Measurements from ENCODE around the gene JAKMIP1. TPM values are rescaled to one million over a fixed set of nuclear protein-coding genes. Genes with fewer than 3 reads are reported as not detected.
"Not testable (repeated sequence)": the region's sequence is repeated elsewhere in the genome, so short reads cannot be mapped to it uniquely, and the experiment has no call there.

Gene JAKMIP1
- total RNA-seq, 1 donor from 2014 or later, result 0.89 TPM

DNA sequence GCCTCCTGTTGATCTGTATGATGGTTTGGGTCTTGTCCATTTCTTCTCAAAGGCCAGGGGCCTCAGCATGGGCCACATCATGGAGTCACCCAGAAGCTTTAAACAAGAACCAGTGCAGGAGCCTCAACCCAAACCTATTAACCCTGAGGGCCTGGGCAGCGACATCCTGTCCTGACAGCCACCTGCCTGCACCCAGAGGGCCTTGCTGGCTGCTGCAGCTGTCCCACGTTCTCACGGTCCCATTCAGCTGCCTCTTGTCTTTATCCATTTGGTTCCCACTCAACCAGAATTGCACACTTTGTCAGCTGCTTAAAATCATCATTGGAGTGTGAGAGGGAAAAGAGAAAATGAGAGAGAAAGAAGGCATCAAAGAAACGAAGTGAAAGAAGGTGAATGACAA is 203.7 kb downstream of the JAKMIP1 start:
- Mint-ChIP-seq H3K4me1 (ENCODE audit: low read depth) (no peaks in the 10 kb centered on the region), H3K9me3 (ENCODE audit: low read depth) (no peaks in the 10 kb centered on the region), H3K27me3 (peaks cover 37% of the 10 kb centered on the region), H3K4me3 (ENCODE audit: low read depth) (no peak overlapping the region), H3K36me3 (ENCODE audit: insufficient read depth) (no peaks in the 10 kb centered on the region), H3K27ac (no peak overlapping the region)
- no peak for DNase-seq (ENCODE audit: low spot score, unreplicated experiment)
- TF ChIP-seq, protein P1, sequence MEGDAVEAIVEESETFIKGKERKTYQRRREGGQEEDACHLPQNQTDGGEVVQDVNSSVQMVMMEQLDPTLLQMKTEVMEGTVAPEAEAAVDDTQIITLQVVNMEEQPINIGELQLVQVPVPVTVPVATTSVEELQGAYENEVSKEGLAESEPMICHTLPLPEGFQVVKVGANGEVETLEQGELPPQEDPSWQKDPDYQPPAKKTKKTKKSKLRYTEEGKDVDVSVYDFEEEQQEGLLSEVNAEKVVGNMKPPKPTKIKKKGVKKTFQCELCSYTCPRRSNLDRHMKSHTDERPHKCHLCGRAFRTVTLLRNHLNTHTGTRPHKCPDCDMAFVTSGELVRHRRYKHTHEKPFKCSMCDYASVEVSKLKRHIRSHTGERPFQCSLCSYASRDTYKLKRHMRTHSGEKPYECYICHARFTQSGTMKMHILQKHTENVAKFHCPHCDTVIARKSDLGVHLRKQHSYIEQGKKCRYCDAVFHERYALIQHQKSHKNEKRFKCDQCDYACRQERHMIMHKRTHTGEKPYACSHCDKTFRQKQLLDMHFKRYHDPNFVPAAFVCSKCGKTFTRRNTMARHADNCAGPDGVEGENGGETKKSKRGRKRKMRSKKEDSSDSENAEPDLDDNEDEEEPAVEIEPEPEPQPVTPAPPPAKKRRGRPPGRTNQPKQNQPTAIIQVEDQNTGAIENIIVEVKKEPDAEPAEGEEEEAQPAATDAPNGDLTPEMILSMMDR (IDR thresholded peaks at IDR 0.05; ENCODE audit: unreplicated experiment), result no peak

DNA sequence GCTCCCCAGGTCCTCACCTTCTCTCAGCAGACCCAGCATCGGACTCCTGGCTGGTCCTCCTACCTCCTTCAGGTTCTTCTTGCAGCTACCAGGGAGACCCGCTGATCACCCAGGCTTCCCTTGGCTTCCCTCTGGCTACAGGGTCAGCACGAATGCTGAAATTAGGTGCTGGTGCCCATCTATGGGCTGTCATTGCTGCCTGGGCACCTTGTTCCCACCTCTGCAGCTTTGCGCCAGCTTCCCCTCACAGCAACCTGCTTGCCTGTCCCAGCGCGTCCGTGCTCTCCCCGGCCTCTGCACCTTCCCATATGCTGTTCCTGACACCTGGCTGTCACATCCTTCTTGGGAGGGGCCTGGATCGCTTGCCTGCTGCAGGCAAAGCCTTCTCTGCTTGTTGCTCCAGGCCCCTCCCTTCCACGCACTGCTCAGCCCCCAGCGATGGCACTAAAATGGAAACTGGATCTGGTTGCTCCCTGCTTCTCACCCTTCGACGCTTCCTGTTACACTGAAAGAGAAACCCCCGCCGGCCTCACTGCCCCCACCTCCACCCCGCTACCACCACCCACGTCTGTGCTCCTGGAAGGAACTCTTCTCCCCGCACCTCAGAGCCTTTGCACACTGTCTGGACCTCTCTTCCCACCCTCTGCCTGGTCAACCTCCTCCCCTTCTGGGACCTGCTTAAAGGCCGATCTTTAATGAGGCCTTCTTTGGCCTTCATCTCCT is 204.3 kb downstream of the JAKMIP1 start:
- Mint-ChIP-seq H3K9me3 (ENCODE audit: low read depth) (no peaks in the 10 kb centered on the region), H3K4me3 (ENCODE audit: low read depth) (no peak overlapping the region), H3K4me1 (ENCODE audit: low read depth) (no peaks in the 10 kb centered on the region), H3K36me3 (ENCODE audit: insufficient read depth) (no peaks in the 10 kb centered on the region), H3K27ac (no peak overlapping the region), H3K27me3 (peaks cover 38% of the 10 kb centered on the region)
- DNase-seq (ENCODE audit: low spot score, unreplicated experiment), result no peak
- TF ChIP-seq, protein P1 (IDR thresholded peaks at IDR 0.05; ENCODE audit: unreplicated experiment), result no peak

DNA sequence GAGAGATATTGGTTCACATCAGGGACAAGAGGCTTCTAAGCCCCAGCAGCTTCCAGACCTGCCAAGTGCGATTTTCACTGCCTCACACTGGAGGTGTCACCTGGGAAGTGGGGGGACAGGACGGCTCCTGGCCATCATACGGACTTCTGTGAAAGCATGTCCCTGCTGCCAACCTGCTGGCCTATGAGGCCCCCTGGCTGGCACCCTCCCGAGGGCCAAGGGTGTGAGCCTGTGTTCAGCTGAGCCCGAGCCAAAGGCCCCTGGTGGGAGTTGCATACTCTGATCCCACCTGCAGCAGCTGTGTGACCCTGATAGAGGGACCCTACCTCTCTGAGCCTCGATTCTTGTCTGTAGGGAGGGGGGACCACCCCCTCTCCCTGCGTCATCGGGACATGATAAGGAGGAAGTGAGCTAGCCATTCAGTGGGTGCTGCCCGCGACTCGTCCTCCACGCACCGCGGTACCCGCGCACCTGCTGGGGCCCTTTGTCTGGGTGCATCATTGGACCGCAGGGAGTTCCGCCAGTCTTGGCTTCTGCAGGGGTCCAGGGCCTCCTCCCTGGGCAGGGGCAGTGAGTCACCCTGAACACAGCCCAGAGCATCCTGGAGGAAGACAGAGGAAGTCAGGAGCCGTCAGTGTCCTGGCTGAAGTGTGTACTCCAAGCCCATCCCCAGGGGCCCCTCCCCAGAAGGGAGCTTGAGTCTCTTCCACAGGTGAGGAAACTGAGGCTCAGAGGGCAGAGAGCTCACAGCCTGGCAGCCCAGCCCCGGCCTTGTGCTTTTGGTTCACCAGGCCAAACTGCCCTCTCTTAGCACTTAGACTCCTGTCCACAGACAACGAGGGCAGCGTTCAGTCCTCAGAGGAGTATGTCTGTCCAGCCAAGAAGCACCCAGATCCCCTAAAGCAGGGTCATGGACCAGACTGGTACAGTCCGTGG is 206.2 kb downstream of the JAKMIP1 start:
- H3K27me3 Mint-ChIP-seq, result peaks cover 40% of the 10 kb centered on the region
- H3K36me3 Mint-ChIP-seq (ENCODE audit: insufficient read depth), result no peaks in the 10 kb centered on the region
- TF ChIP-seq, protein P1 (IDR thresholded peaks at IDR 0.05; ENCODE audit: unreplicated experiment), result no peak
- no peaks in the 10 kb centered on the region for H3K4me1 Mint-ChIP-seq (ENCODE audit: low read depth)
- no peak overlapping the region for H3K27ac Mint-ChIP-seq
- H3K4me3 Mint-ChIP-seq (ENCODE audit: low read depth), result no peak overlapping the region
- no peaks in the 10 kb centered on the region for H3K9me3 Mint-ChIP-seq (ENCODE audit: low read depth)
- DNase-seq (ENCODE audit: low spot score, unreplicated experiment), result no peak

DNA sequence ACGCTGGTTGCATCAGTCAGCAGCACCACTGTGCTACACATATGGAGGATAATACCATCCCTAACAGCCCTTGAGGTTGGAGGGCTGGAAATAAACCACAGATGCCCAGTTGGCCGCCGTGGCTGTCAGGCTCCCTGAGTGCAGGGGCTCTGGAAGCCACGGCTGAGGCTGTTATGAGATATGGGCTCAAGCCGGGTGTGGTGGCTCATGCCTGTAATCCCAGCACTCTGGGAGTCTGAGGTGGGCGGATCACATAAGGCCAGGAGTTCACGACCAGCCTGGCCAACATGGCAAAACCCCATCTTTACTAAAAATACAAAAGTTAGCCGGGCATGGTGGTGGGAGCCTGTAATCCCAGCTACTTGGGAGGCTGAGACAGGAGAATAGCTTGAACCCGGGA is 207.0 kb downstream of the JAKMIP1 start:
- H3K27me3 Mint-ChIP-seq, result peaks cover 42% of the 10 kb centered on the region
- H3K4me1 Mint-ChIP-seq (ENCODE audit: low read depth); H3K36me3 Mint-ChIP-seq (ENCODE audit: insufficient read depth); DNase-seq (ENCODE audit: low spot score, unreplicated experiment); H3K9me3 Mint-ChIP-seq (ENCODE audit: low read depth); H3K4me3 Mint-ChIP-seq (ENCODE audit: low read depth); H3K27ac Mint-ChIP-seq: not testable (repeated sequence)

DNA sequence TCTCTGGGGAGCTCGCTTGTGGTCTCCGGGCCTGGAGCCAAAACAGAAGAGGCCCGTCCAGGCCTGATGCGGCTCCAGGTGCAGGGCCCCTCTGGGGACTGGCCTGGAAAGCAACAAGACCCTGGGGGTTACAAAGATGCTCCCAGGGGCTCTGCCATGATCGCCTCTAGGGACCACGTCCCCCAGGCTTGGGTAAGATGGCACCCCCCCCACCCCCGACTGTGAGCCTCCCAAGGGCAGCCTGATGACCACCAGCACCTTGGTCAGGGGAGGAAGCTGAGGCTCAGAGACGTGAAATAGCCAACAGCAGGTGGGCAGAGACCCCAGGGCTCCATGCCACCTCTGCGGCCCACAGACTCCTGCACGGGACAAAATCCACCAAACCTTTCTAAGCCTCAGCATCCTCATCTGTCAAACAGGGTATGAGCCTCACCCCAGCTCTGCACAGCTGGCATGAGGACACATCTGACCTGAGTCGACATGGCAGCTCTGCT is 207.5 kb downstream of the JAKMIP1 start:
- DNase-seq (ENCODE audit: low spot score, unreplicated experiment), result no peak

More for the DNA sequence above, 207.5 kb downstream of the JAKMIP1 start:
- TF ChIP-seq, protein P1 (IDR thresholded peaks at IDR 0.05; ENCODE audit: unreplicated experiment), result no peak
- Mint-ChIP-seq H3K36me3 (ENCODE audit: insufficient read depth) (no peaks in the 10 kb centered on the region), H3K4me3 (ENCODE audit: low read depth) (no peak overlapping the region), H3K27ac (no peak overlapping the region), H3K27me3 (peaks cover 44% of the 10 kb centered on the region), H3K9me3 (ENCODE audit: low read depth) (no peaks in the 10 kb centered on the region), H3K4me1 (ENCODE audit: low read depth) (no peaks in the 10 kb centered on the region)

Measured in progenitor cell of endocrine pancreas (in vitro differentiated cells).